ENCODE measurements around the gene TFPI.

DNA sequence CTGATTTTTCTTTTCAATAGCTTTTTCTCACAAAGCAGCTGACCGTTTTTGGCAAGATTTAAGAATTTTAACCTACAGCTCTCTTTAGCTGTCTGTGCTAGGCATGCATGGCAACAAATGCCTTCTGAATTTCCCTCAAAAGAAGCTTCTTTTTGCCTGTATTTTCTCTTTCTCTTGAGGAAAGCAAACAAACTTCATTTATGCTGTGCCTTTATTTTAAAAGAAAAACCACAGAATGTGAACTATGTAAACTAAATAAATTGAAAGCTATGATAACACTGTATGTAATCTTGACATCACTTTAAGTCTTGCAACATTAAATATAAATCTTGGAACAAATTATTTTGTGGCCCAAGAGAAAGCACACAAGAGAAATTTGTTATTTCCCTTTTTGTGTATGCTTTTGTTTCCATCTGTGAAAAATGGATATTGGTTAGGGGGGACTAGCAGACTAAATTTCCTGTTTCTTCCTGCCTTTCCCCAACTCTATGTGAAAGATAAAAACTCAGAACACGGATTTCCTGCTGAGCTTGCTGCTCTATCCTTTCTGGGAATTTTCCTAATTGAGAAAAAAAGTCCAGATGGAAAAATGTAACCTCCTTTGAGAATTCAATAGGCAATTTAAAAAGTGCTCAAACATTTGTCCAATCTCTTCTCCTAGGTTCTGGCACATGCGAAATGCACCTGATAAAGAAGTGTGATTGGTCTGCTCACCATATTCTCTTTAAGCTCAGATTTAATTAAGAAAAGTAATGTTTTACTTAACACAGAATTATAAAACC lies 20.9 kb upstream of the TFPI start:
- TF ChIP-seq CTCF (IDR thresholded peaks at IDR 0.05) (no peak), POLR2AphosphoS5 (IDR thresholded peaks at IDR 0.05) (no peak)
